Measurements from ENCODE around the gene RBM25.

The RBM25 gene

DNA sequence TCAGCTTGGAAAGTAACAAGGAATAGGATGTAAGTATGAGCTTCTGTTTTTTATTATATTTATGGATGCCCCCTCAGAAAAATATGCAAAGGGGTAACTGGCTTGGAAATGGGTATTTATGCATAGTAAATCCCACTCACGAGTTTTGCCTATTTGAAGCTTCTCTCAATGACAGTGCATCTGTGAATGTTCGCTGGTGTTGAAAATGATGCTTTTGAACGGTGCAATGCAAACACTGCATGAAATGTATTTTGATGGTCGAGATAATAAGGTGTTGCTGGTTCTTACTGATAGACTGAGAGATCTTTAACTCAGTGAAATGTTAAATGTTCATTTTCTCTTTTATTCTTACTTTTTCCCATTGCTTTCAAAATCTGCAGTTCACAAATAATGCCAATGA is 42.0 kb downstream of the RBM25 start:
- DNase-seq (ENCODE audit: insufficient read length, low spot score) (no peak), FAIRE-seq (no peak)
- TF ChIP-seq POU2F2 (IDR thresholded peaks at IDR 0.05; ENCODE audit: low read depth, low read length) = no peak
- no peak for TF ChIP-seq TAF1 (IDR thresholded peaks at IDR 0.05; ENCODE audit: low read depth, low read length)
- TF ChIP-seq POLR2A (IDR thresholded peaks at IDR 0.05; ENCODE audit: low read depth, low read length) = no peak

DNA sequence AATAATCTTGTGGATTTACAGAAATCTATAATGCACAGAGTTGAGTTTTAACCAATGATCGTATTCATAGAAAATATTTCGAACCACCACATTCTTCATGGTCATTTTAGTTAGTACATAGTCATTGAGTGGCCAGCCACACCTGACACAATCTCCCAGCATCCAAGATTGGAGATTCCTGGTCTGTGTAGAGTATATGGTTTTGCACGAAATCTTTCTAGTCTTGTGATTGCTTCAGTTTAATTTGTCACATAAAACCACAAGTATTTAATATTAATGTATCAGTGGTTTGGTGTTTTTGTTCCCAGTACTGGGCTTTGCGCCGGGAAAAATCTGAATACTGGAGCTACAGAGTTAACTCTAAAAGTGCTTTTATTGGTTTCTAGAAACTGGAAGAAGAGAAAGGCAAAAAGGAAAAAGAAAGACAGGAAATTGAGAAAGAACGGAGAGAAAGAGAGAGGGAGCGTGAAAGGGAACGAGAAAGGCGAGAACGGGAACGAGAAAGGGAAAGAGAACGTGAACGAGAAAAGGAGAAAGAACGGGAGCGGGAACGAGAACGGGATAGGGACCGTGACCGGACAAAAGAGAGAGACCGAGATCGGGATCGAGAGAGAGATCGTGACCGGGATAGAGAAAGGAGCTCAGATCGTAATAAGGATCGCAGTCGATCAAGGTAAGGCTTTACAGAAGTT is 44.6 kb downstream of the RBM25 start:
- no peak for FAIRE-seq
- DNase-seq (ENCODE audit: insufficient read length, low spot score) = no peak
- no peak for TF ChIP-seq POLR2AphosphoS5 (IDR thresholded peaks at IDR 0.05; ENCODE audit: low read depth, low read length)
- TF ChIP-seq PAX5 (IDR thresholded peaks at IDR 0.05; ENCODE audit: insufficient read depth, low read length, severe bottlenecking) = no peak
- TF ChIP-seq SPI1 (IDR thresholded peaks at IDR 0.05; ENCODE audit: low read depth, low read length) = no peak
- TF ChIP-seq POLR2A (IDR thresholded peaks at IDR 0.05; ENCODE audit: low read depth, low read length) = no peak
- no peak for TF ChIP-seq TAF1 (IDR thresholded peaks at IDR 0.05; ENCODE audit: low read depth, low read length)
- TF ChIP-seq POU2F2 (IDR thresholded peaks at IDR 0.05; ENCODE audit: low read depth, low read length) = no peak

DNA sequence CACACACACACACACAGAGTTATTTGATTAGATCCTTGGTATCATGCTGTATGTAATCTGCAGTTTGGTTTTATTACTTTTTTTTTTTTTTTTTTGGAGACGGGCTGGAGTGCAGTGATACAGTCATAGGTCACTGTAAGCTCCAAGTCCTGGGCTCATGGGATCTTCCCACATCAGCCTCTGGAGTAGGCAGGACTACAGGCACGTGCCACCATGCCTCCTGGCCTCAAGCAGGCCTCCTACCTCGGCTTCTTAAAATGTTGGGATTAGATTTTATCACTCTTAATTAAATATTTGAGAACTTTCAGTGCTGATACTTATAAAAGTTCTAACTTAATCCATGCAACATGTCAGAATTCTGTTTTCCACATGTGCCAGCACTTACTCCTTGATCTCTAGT is 46.7 kb downstream of the RBM25 start:
- TF ChIP-seq SPI1 (IDR thresholded peaks at IDR 0.05; ENCODE audit: low read depth, low read length) = no peak
- FAIRE-seq = no peak

DNA sequence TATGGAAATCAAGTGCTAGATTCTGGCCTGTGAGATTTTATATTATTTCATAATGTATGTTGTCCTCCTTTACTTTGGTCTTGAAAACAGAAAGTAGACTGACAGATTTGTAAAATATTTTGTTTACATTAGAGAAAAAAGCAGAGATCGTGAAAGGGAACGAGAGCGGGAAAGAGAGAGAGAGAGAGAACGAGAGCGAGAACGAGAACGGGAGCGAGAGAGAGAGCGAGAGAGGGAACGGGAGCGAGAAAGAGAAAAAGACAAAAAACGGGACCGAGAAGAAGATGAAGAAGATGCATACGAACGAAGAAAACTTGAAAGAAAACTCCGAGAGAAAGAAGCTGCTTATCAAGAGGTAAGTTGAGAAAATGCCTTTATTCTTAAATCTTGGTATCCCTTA is 47.4 kb downstream of the RBM25 start:
- TF ChIP-seq SPI1 (IDR thresholded peaks at IDR 0.05; ENCODE audit: low read depth, low read length) = no peak
- TF ChIP-seq POU2F2 (IDR thresholded peaks at IDR 0.05; ENCODE audit: low read depth, low read length) = no peak
- TF ChIP-seq POLR2AphosphoS5 (IDR thresholded peaks at IDR 0.05; ENCODE audit: low read depth, low read length) = no peak
- no peak for TF ChIP-seq POLR2A (IDR thresholded peaks at IDR 0.05; ENCODE audit: low read depth, low read length)
- TF ChIP-seq TAF1 (IDR thresholded peaks at IDR 0.05; ENCODE audit: low read depth, low read length) = no peak
- no peak for TF ChIP-seq PAX5 (IDR thresholded peaks at IDR 0.05; ENCODE audit: insufficient read depth, low read length, severe bottlenecking)
- no peak for DNase-seq (ENCODE audit: insufficient read length, low spot score)
- FAIRE-seq = no peak

More for the DNA sequence above, 46.7 kb downstream of the RBM25 start:
- no peak for DNase-seq (ENCODE audit: insufficient read length, low spot score)

DNA sequence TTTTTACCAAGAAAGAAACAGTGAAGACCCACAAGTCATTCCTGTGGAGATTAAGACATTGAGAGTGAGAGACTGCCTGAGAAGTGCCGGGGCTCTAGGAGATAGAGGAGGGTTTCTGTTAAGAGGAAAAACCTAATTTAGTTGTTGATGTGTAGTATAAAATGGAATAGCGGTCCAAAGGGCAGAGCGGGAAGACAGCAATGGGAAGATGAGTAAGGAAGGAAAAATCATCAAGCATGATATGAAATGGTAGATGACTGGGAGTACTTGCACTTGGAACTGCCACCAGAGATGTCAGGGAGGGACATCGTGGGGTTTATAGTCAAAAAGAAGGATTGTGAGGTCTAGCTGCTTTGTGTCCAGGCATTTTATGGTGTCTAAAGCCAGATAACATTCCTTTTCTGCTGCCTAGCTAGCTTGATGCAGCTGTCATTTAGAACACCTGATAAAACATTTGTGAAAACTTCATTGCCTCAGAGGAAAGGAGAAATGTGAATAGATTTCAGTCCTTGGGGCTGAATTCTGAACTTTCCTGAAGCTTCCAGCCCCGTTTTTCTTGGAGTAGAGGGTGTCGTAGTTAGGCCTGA is 57.8 kb downstream of the RBM25 start:
- TF ChIP-seq POLR2A (IDR thresholded peaks at IDR 0.05; ENCODE audit: low read depth, low read length) (no peak), POLR2AphosphoS5 (IDR thresholded peaks at IDR 0.05; ENCODE audit: low read depth, low read length) (no peak), TAF1 (IDR thresholded peaks at IDR 0.05; ENCODE audit: low read depth, low read length) (no peak), SPI1 (IDR thresholded peaks at IDR 0.05; ENCODE audit: low read depth, low read length) (no peak), PAX5 (IDR thresholded peaks at IDR 0.05; ENCODE audit: insufficient read depth, low read length, severe bottlenecking) (no peak), POU2F2 (IDR thresholded peaks at IDR 0.05; ENCODE audit: low read depth, low read length) (no peak)
- no peak for FAIRE-seq
- no peak for DNase-seq (ENCODE audit: insufficient read length, low spot score)

DNA sequence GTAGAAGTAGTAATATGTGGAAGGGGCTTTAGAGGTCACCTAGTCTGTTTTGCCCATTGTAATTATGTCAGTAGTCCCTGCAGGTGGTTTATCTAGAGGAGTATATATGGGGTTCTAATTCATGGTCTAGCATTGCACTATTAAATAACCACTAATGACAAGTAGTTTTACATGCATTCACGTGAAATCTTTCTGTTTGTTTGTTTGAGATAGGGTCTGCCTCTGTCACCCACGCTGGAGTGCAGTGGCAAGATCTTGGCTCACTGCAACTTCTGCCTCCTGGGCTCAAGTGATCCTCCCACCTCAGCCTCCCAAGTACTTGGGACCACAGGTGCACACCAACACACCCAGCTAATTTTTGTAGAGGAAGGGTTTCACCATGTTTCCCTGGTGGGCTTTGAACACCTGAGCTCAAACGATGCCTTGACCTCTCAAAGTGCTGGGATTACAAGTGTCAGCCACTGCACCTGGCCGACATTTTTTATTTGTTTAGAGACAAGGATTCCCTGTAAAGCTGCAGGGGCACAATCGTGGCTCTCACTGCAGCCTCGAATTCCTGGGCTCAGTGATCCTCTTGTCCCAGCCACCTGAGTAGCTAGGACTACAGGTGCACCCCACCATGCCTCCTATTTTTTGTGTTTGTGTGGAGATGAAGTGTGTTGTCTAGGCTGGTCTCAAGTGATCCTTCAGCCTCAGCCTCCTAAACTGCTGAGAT is 66.0 kb downstream of the RBM25 start:
- TF ChIP-seq POLR2A (IDR thresholded peaks at IDR 0.05; ENCODE audit: low read depth, low read length) (no peak), SPI1 (IDR thresholded peaks at IDR 0.05; ENCODE audit: low read depth, low read length) (no peak), PAX5 (IDR thresholded peaks at IDR 0.05; ENCODE audit: insufficient read depth, low read length, severe bottlenecking) (no peak), POLR2AphosphoS5 (IDR thresholded peaks at IDR 0.05; ENCODE audit: low read depth, low read length) (no peak), TAF1 (IDR thresholded peaks at IDR 0.05; ENCODE audit: low read depth, low read length) (no peak), POU2F2 (IDR thresholded peaks at IDR 0.05; ENCODE audit: low read depth, low read length) (no peak)
- FAIRE-seq (no peak), DNase-seq (ENCODE audit: insufficient read length, low spot score) (no peak)

DNA sequence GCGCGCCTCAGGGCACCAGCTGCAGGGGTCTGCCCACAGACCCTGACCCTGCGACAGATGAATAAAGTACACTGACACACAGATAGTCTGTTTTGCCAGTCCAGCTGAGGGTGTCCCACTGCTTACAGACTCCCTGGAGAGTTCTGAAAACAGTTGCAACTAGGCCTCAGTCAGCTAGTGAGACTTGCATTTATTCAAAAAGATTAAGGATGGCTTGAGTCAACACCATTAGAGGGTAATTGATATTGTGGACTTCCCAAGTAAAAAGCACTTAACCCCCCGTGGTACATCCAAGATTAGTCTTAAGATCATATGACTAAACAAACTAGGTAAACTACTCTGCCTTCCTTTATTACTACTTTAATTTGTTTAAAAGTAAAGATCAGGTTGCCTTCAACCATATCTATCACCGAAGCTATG is 66.8 kb downstream of the RBM25 start:
- no peak for FAIRE-seq
- TF ChIP-seq POLR2A (IDR thresholded peaks at IDR 0.05; ENCODE audit: low read depth, low read length) (no peak), TAF1 (IDR thresholded peaks at IDR 0.05; ENCODE audit: low read depth, low read length) (no peak), POLR2AphosphoS5 (IDR thresholded peaks at IDR 0.05; ENCODE audit: low read depth, low read length) (peak; percentile 37), POU2F2 (IDR thresholded peaks at IDR 0.05; ENCODE audit: low read depth, low read length) (no peak)
- no peak for DNase-seq (ENCODE audit: insufficient read length, low spot score)

DNA sequence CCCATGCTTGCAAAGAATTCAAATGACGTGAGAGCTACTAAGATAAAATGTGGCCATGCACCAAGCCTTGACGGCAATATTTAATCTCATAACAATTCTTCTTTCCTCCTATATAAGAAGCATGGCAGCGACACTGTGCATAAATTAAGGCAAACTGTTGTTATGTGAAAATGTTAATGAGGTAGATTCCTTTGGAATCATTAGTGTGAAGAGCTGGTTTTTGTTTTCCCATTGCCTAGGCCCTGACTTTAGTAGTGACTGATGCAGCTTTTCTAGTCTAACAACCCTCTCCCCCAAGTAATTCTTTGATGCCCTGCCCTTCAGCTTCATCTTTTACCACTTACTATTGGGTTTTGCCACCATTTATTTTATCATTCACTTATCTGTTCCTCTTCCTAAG is 67.4 kb downstream of the RBM25 start:
- TF ChIP-seq POU2F2 (IDR thresholded peaks at IDR 0.05; ENCODE audit: low read depth, low read length) (no peak), TAF1 (IDR thresholded peaks at IDR 0.05; ENCODE audit: low read depth, low read length) (no peak), PAX5 (IDR thresholded peaks at IDR 0.05; ENCODE audit: insufficient read depth, low read length, severe bottlenecking) (no peak), SPI1 (IDR thresholded peaks at IDR 0.05; ENCODE audit: low read depth, low read length) (no peak), POLR2AphosphoS5 (IDR thresholded peaks at IDR 0.05; ENCODE audit: low read depth, low read length) (no peak), POLR2A (IDR thresholded peaks at IDR 0.05; ENCODE audit: low read depth, low read length) (no peak)
- FAIRE-seq (no peak), DNase-seq (ENCODE audit: insufficient read length, low spot score) (no peak)

DNA sequence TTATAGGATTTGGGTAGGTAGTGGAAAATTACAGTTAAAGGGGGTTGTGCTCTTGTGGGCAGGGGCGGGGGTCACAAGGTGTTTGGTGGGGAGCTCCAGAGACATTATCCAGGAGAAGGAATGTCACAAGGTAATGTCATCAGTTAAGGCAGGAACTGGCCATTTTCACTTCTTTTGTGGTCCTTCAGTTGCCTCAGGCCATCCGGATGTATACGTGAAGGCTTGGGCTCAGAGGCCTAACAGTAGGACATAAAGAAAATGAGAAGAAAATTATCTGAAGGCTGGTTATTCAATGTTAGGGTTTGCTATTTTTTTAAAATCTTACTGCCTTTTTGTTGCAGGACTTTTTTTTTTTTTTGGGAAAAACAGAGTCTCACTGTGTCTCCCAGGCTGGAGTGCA is 75.5 kb downstream of the RBM25 start:
- no peak for FAIRE-seq
- TF ChIP-seq TAF1 (IDR thresholded peaks at IDR 0.05; ENCODE audit: low read depth, low read length) (no peak), SPI1 (IDR thresholded peaks at IDR 0.05; ENCODE audit: low read depth, low read length) (no peak), PAX5 (IDR thresholded peaks at IDR 0.05; ENCODE audit: insufficient read depth, low read length, severe bottlenecking) (no peak), POLR2A (IDR thresholded peaks at IDR 0.05; ENCODE audit: low read depth, low read length) (no peak), POU2F2 (IDR thresholded peaks at IDR 0.05; ENCODE audit: low read depth, low read length) (no peak), POLR2AphosphoS5 (IDR thresholded peaks at IDR 0.05; ENCODE audit: low read depth, low read length) (no peak)
- DNase-seq (ENCODE audit: insufficient read length, low spot score) = no peak

DNA sequence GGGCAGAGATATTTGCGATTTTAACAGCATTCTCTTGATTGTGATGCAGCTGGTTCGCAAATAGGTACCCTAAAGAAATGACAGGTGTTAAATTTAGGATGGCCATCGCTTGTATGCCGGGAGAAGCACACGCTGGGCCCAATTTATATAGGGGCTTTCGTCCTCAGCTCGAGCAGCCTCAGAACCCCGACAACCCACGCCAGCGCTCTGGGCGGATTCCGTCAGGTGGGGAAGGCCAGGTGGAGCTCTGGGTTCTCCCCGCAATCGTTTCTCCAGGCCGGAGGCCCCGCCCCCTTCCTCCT is 77.7 kb downstream of the RBM25 start:
- DNase-seq (ENCODE audit: insufficient read length, low spot score) = no peak
- TF ChIP-seq POU2F2 (IDR thresholded peaks at IDR 0.05; ENCODE audit: low read depth, low read length) (no peak), TAF1 (IDR thresholded peaks at IDR 0.05; ENCODE audit: low read depth, low read length) (no peak), SPI1 (IDR thresholded peaks at IDR 0.05; ENCODE audit: low read depth, low read length) (no peak), POLR2AphosphoS5 (IDR thresholded peaks at IDR 0.05; ENCODE audit: low read depth, low read length) (no peak), POLR2A (IDR thresholded peaks at IDR 0.05; ENCODE audit: low read depth, low read length) (no peak), PAX5 (IDR thresholded peaks at IDR 0.05; ENCODE audit: insufficient read depth, low read length, severe bottlenecking) (no peak)
- no peak for FAIRE-seq

Measured in GM12891 (cell line).